Breast epithelium (tissue), 3 donors: ENCODE data around the gene FAIM2.

Source experiments
- CTCF ChIP-seq, 3 donors: fragments of 450-650 bp; IDR thresholded peaks; one replicate each; pipeline ENCODE4 v1.5.1; 2016 to 2017; ENCODE audit warnings: antibody characterized with exemption in 3 of 3, mild to moderate bottlenecking in 3 of 3, moderate library complexity in 3 of 3
- POLR2A ChIP-seq: fragments of 450-650 bp; IDR thresholded peaks from one replicate; pipeline ENCODE4 v1.6.1; 2016; ENCODE audit warnings: antibody characterized with exemption, mild to moderate bottlenecking, moderate library complexity
- POLR2AphosphoS5 ChIP-seq, 3 donors: sonication (generic); formaldehyde crosslinking; IDR thresholded peaks; one replicate each; pipeline ENCODE4 v1.6.1; 2017; ENCODE audit warnings: antibody characterized with exemption in 3 of 3

- TF ChIP-seq CTCF (IDR thresholded peaks at IDR 0.05) (no peak), POLR2A (no peak), POLR2AphosphoS5 (IDR thresholded peaks at IDR 0.05) (no peak)
These were observed 12.2 kb downstream of the FAIM2 start for GRCh38 chr12:49891476-49891875.
